Breast epithelium (tissue), 3 donors: Measurements from ENCODE around the gene ZNF248.

Experiments
- POLR2A ChIP-seq: fragments of 450-650 bp; IDR thresholded peaks from one replicate; pipeline ENCODE4 v1.6.1; 2016; ENCODE audit warnings: antibody characterized with exemption, mild to moderate bottlenecking, moderate library complexity
- POLR2AphosphoS5 ChIP-seq, 3 donors: sonication (generic); formaldehyde crosslinking; IDR thresholded peaks; one replicate each; pipeline ENCODE4 v1.6.1; 2017; ENCODE audit warnings: antibody characterized with exemption in 3 of 3
- TF ChIP-seq, protein P1 (sequence below), 3 donors: fragments of 450-650 bp; IDR thresholded peaks; one replicate each; pipeline ENCODE4 v1.5.1; 2016 to 2017; ENCODE audit warnings: antibody characterized with exemption in 3 of 3, mild to moderate bottlenecking in 3 of 3, moderate library complexity in 3 of 3

DNA sequence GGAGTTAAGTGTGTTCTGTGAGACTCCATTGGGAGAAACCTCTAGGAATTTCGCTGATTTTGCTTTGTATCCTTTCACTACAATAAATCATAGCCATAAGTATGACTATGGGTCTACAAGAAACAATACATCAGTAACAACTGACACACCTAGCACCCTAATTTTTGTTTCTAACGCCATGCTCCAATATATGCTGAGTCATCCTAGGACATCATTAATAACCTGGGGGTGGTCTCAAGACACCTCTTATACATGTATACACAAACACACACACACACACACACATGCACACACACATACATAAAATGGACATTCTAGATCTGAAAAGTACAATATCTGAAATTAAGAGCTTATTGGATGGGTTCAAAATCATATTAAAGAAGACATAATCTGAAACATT is 18.2 kb downstream of the ZNF248 start:
- TF ChIP-seq, protein P1, sequence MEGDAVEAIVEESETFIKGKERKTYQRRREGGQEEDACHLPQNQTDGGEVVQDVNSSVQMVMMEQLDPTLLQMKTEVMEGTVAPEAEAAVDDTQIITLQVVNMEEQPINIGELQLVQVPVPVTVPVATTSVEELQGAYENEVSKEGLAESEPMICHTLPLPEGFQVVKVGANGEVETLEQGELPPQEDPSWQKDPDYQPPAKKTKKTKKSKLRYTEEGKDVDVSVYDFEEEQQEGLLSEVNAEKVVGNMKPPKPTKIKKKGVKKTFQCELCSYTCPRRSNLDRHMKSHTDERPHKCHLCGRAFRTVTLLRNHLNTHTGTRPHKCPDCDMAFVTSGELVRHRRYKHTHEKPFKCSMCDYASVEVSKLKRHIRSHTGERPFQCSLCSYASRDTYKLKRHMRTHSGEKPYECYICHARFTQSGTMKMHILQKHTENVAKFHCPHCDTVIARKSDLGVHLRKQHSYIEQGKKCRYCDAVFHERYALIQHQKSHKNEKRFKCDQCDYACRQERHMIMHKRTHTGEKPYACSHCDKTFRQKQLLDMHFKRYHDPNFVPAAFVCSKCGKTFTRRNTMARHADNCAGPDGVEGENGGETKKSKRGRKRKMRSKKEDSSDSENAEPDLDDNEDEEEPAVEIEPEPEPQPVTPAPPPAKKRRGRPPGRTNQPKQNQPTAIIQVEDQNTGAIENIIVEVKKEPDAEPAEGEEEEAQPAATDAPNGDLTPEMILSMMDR (IDR thresholded peaks at IDR 0.05): no peak
- no peak for TF ChIP-seq POLR2A
- no peak for TF ChIP-seq POLR2AphosphoS5 (IDR thresholded peaks at IDR 0.05)
